Activated CD8-positive, alpha-beta T cell treated with anti-CD3 and anti-CD28 coated beads for 36 hours (primary cell): ENCODE results near the gene DYNLL1. TPM values are rescaled to one million over a fixed set of nuclear protein-coding genes. Genes with fewer than 3 reads are reported as not detected.

ENCODE experiments used
- ATAC-seq: fragments of 200-7000 bp; cut with Tn5 transposase; one replicate; pipeline ENCODE4 v1.10.0; 2021; ENCODE audit warnings: mild to moderate bottlenecking, moderate library complexity
- CTCF ChIA-PET: fragments of 350-600 bp; sonication (Branson Sonifier 250); formaldehyde crosslinking; loops from one replicate; lab custom pipeline; 2021; ENCODE audit warnings: antibody characterized with exemption; lab: Charles Lee
- POLR2A ChIA-PET: fragments of 350-600 bp; sonication (Branson Sonifier 250); formaldehyde crosslinking; loops from one replicate; lab custom pipeline; 2021; ENCODE audit warnings: antibody characterized with exemption; lab: Charles Lee
- DNase-seq: peaks from one replicate; pipeline ENCODE4 v3.0.0-alpha.2; 2020
- H3K27ac Mint-ChIP-seq: one replicate; pipeline ENCODE4 v1.8.0; 2021; ENCODE audit warnings: mild to moderate bottlenecking, mixed read lengths
- H3K27me3 Mint-ChIP-seq: one replicate; pipeline ENCODE4 v1.8.0; 2021; ENCODE audit warnings: mixed read lengths
- H3K36me3 Mint-ChIP-seq: one replicate; pipeline ENCODE4 v1.8.0; 2021; ENCODE audit warnings: low read depth, mixed read lengths
- H3K4me1 Mint-ChIP-seq: one replicate; pipeline ENCODE4 v1.8.0; 2021; ENCODE audit warnings: low read depth, mixed read lengths
- H3K4me3 Mint-ChIP-seq: one replicate; pipeline ENCODE4 v1.8.0; 2021; ENCODE audit warnings: mild to moderate bottlenecking, moderate library complexity, mixed read lengths
- H3K9me3 Mint-ChIP-seq: one replicate; pipeline ENCODE4 v1.8.0; 2021; ENCODE audit warnings: mixed read lengths
- intact Hi-C: fragments of 100-400 bp; cut with micrococcal nuclease; formaldehyde crosslinking; loops from one replicate; pipeline ENCODE4 v1.10.0; 2022
- total RNA-seq, 2 experiments: library from RNA; stranded (reverse); gene quantifications; one replicate each; pipeline ENCODE4 v1.2.3, GENCODE V29; 2021
- TF ChIP-seq, protein P1 (sequence below): fragments of 200-600 bp; IDR thresholded peaks from one replicate; pipeline ENCODE4 v1.8.0; 2022; ENCODE audit warnings: antibody characterized with exemption, mild to moderate bottlenecking

Gene DYNLL1
- total RNA-seq, 2 experiments from 2014 or later, result 126 to 137 TPM

DNA sequence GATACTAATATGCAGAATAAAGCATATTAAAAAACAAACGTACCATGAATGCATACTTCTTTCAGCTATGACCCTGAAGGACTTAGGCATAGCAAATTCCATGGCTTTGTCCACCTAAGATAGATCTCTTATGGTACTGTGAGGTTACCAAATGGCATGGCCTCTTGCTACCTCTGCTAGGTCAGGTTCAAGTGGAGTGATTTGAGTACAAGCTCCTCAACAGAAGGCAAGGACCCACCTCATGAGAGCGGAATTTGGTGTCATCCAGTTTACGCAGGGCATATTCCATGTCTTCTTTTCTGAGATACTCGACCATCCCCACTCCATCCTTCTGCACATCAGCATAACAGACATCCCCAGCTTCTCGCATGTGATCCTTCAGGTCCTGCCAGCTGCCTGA lies 32.2 kb upstream of the DYNLL1 start:
- H3K27me3 Mint-ChIP-seq, result no peaks in the 10 kb centered on the region
- peaks cover 74% of the 10 kb centered on the region for H3K36me3 Mint-ChIP-seq
- DNase-seq, result no peak
- H3K4me1 Mint-ChIP-seq, result peaks cover 33% of the 10 kb centered on the region
- no peak overlapping the region for H3K27ac Mint-ChIP-seq
- TF ChIP-seq, protein P1, sequence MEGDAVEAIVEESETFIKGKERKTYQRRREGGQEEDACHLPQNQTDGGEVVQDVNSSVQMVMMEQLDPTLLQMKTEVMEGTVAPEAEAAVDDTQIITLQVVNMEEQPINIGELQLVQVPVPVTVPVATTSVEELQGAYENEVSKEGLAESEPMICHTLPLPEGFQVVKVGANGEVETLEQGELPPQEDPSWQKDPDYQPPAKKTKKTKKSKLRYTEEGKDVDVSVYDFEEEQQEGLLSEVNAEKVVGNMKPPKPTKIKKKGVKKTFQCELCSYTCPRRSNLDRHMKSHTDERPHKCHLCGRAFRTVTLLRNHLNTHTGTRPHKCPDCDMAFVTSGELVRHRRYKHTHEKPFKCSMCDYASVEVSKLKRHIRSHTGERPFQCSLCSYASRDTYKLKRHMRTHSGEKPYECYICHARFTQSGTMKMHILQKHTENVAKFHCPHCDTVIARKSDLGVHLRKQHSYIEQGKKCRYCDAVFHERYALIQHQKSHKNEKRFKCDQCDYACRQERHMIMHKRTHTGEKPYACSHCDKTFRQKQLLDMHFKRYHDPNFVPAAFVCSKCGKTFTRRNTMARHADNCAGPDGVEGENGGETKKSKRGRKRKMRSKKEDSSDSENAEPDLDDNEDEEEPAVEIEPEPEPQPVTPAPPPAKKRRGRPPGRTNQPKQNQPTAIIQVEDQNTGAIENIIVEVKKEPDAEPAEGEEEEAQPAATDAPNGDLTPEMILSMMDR, result no peak
- intact Hi-C loops, result no loop called here
- no peaks in the 10 kb centered on the region for H3K9me3 Mint-ChIP-seq
- no peak for ATAC-seq
- POLR2A ChIA-PET, result interaction anchor here (0.8 to 2.4 kb wide), 11 partner anchors 8 to 145 kb away, joined by 3 to 10 read pairs (median 4); partner anchors contain the start of genes COX6A1, DYNLL1, GATC and TRIAP1
- H3K4me3 Mint-ChIP-seq, result no peak overlapping the region
- CTCF ChIA-PET, result interaction anchor here (0.8 to 8.9 kb wide), 9 partner anchors 9 to 107 kb away, joined by 3 to 110 read pairs (median 4); partner anchors contain the start of genes COX6A1, DYNLL1, GATC and TRIAP1

DNA sequence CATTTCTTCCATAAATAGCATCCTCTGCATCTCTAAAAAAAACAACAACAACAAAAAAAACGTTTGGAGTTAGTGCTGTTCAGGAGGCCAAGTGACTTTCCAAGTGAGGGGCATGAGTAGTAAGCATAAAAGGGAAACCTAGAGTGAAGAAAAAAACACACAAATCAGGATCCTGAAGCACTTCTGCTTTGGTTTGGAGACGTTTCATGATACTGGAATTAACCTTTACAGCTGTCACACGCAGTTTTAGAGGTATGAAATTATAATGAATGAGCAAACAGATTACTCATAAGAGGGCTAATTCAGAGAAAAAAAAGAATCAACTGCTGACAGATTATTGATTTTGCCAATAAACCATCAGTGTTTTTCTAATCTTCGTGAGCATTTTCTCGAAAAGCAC lies 30.2 kb upstream of the DYNLL1 start:
- peaks cover 35% of the 10 kb centered on the region for H3K4me1 Mint-ChIP-seq
- ChIA-PET POLR2A (interaction anchor here (0.5 to 2.5 kb wide), 6 partner anchors 9 to 1344 kb away, joined by 3 to 9 read pairs (median 6); partner anchors contain the start of genes DYNLL1 and GATC), CTCF (interaction anchor here (0.7 to 8.9 kb wide), 8 partner anchors 9 to 238 kb away, joined by 3 to 110 read pairs (median 5); partner anchors contain the start of gene SIRT4)
- peak overlapping the region; percentile 55 for H3K27ac Mint-ChIP-seq
- DNase-seq (no peak), ATAC-seq (no peak)
- TF ChIP-seq, protein P1, result no peak
- no peaks in the 10 kb centered on the region for H3K9me3 Mint-ChIP-seq
- intact Hi-C loops, result no loop called here
- H3K27me3 Mint-ChIP-seq, result no peaks in the 10 kb centered on the region
- H3K4me3 Mint-ChIP-seq, result no peak overlapping the region
- peaks cover 60% of the 10 kb centered on the region for H3K36me3 Mint-ChIP-seq

DNA sequence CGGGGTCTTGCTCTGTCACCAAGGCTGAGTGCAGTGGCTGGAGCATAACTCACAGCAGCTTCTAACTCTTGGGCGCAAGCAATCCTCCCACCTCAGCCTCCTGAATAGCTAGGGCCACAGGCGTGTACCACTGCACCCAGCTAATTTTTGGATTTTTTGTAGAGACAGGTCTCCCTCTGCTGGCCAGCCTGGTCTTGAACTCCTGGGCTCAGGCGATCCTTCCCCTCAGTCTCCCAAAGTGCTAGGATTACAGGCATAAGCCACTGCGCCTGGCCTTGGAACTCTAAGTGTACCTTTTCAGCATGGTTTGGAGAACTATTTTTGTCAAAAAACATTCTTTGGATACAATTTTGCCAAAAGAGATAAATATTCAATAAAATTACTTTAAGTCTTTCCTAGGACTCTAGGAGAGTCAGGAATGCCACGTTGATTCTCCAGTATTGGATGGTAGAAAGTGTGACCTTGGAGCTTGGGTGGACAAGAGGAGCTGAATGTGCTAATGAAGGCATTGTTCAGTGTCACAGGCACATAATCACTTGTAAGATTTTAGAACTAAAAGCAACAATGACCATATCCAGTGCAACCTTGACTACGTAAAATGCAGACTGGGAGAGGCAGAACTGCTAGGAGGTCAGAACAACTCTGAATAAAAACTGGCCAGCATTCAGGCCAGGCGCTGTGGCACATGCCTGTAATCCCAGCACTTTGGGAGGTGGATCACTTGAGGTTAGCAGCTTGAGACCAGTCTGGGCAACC lies 29.2 kb upstream of the DYNLL1 start:
- peaks cover 40% of the 10 kb centered on the region for H3K4me1 Mint-ChIP-seq

DNA sequence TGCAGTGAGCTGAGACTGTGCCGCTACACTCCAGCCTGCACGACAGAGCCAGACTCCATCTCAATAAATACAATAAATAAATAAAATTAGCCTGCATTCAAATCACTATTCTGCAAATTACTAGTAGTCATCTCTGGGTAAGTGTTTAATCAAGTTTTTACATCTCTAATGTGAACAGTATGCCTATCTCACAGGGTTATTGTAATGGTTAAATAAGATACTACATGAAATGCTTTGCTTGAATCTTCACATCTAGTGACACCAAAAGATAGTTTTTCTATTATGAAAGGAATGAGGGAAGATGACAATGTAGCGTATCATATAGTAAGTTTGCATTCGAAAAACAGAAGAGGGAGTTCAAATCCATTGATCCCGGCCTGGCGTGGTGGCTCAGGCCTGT lies 28.5 kb upstream of the DYNLL1 start:
- POLR2A ChIA-PET, result interaction anchor here (0.5 to 3.5 kb wide), 12 partner anchors 8 to 175 kb away, joined by 3 to 27 read pairs (median 8); partner anchors contain the start of genes COX6A1, GATC, RNU4-1 and RNU4-2
- peaks cover 42% of the 10 kb centered on the region for H3K4me1 Mint-ChIP-seq
- peak overlapping the region; percentile 77 for H3K4me3 Mint-ChIP-seq
- CTCF ChIA-PET, result interaction anchor here (0.7 to 8.9 kb wide), 11 partner anchors 8 to 179 kb away, joined by 3 to 110 read pairs (median 5); partner anchors contain the start of genes DYNLL1, PLA2G1B and SIRT4
- DNase-seq (no peak), ATAC-seq (no peak)
- H3K27me3 Mint-ChIP-seq, result no peaks in the 10 kb centered on the region
- TF ChIP-seq, protein P1, result no peak
- H3K36me3 Mint-ChIP-seq, result peaks cover 50% of the 10 kb centered on the region
- H3K9me3 Mint-ChIP-seq, result no peaks in the 10 kb centered on the region
- intact Hi-C loops, result no loop called here
- peak overlapping the region; percentile 53 for H3K27ac Mint-ChIP-seq

More for the DNA sequence above, 29.2 kb upstream of the DYNLL1 start:
- TF ChIP-seq, protein P1, result peak; percentile 64
- POLR2A ChIA-PET, result interaction anchor here (0.6 to 3.1 kb wide), 10 partner anchors 8 to 1343 kb away, joined by 3 to 26 read pairs (median 6); partner anchors contain the start of genes DYNLL1 and GATC
- Mint-ChIP-seq H3K9me3 (no peaks in the 10 kb centered on the region), H3K36me3 (peaks cover 56% of the 10 kb centered on the region), H3K27ac (peak overlapping the region; percentile 25), H3K4me3 (peak overlapping the region; percentile 12), H3K27me3 (no peaks in the 10 kb centered on the region)
- DNase-seq, result peak; percentile 65
- intact Hi-C loops, result no loop called here
- CTCF ChIA-PET, result interaction anchor here (0.6 to 8.9 kb wide), 16 partner anchors 8 to 239 kb away, joined by 3 to 110 read pairs (median 4); partner anchors contain the start of genes PLA2G1B and SIRT4
- no peak for ATAC-seq
